Raji (cell line): ENCODE results near the gene PILRA.

Source experiments
- POLR2A ChIP-seq: IDR thresholded peaks from 2 replicates; pipeline ENCODE4 v1.6.1; 2011; ENCODE audit warnings: low read depth, low read length, control low read depth; ENCODE audit not compliant: insufficient read depth

The PILRA gene

GRCh38 chr7:100441641-100442535 is 68.6 kb downstream of the PILRA start:
- TF ChIP-seq POLR2A: no peak

- no peak for TF ChIP-seq POLR2A
These were observed 70.0 kb downstream of the PILRA start for GRCh38 chr7:100443096-100443840.

- no peak for TF ChIP-seq POLR2A
These were observed 71.3 kb downstream of the PILRA start for GRCh38 chr7:100444311-100445278.

GRCh38 chr7:100446040-100446439 is 72.8 kb downstream of the PILRA start:
- TF ChIP-seq POLR2A: no peak

GRCh38 chr7:100449190-100449795 is 76.0 kb downstream of the PILRA start:
- TF ChIP-seq POLR2A: no peak
